Fibroblast of mammary gland (primary cell): Measurements from ENCODE around the gene CCIN.

Source experiments
- DNase-seq: peaks from one replicate; pipeline ENCODE4 v3.0.0-alpha.2; 2010; ENCODE audit warnings: low read depth
- H3K4me3 ChIP-seq: 2 replicates; pipeline ENCODE4 v1.5.1; 2011; ENCODE audit warnings: low read depth, mild to moderate bottlenecking, low read length, moderate library complexity; ENCODE audit not compliant: control insufficient read depth
- CTCF ChIP-seq: conservative IDR thresholded peaks from 2 replicates; pipeline ENCODE4 v1.5.1; 2011; ENCODE audit warnings: low read depth, low read length, inconsistent platforms; ENCODE audit not compliant: control insufficient read depth, insufficient read depth

CCIN gene

GRCh38 chr9:36151316-36152210 lies 17.6 kb upstream of the CCIN start:
- TF ChIP-seq CTCF, result no peak
- DNase-seq, result peak; percentile 68
- H3K4me3 ChIP-seq, result no peak overlapping the region

- no peak overlapping the region for H3K4me3 ChIP-seq
- DNase-seq, result no peak
- no peak for TF ChIP-seq CTCF
Measured at GRCh38 chr9:36152741-36153438, 16.3 kb upstream of the CCIN start.

- no peak for DNase-seq
- no peak for TF ChIP-seq CTCF
- H3K4me3 ChIP-seq, result no peak overlapping the region
Measured at GRCh38 chr9:36153746-36154145, 15.4 kb upstream of the CCIN start.

- no peak for TF ChIP-seq CTCF
- DNase-seq, result peak; percentile 84
- no peak overlapping the region for H3K4me3 ChIP-seq
Measured at GRCh38 chr9:36154331-36154952, 14.7 kb upstream of the CCIN start.

GRCh38 chr9:36156116-36156515 lies 13.1 kb upstream of the CCIN start:
- no peak for TF ChIP-seq CTCF
- DNase-seq, result no peak
- H3K4me3 ChIP-seq, result no peak overlapping the region

GRCh38 chr9:36158122-36158521 lies 11.1 kb upstream of the CCIN start:
- DNase-seq, result peak; percentile 28
- no peak for TF ChIP-seq CTCF
- H3K4me3 ChIP-seq, result no peak overlapping the region
